ENCODE data around the gene GDI1. TPM values are rescaled to one million over a fixed set of nuclear protein-coding genes. Genes with fewer than 3 reads are reported as not detected.

The GDI1 gene
- polyA plus RNA-seq, 2 of the 4 experiments (the other 2 are of a cell fraction): 124 to 128 TPM

DNA sequence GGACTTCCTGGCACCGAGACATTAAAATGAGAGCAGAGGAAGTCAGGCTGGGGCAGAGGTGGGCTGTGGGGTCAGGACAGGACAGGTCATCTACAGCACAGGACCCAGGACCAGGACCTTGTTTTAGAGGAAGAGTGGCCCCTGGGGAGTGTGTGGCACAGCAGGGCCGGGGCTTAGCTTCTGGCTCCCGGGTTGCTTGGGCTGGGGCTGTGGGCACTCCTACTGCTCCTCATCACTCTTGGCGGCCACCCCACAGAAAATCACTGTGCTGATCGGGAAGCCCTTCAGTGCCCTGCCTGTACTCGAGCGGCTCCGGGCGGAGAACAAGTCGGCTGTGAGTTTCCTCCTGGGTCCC is 16.6 kb upstream of the GDI1 start (continued):
- TF ChIP-seq ZFP36 (IDR thresholded peaks at IDR 0.05; ENCODE audit: borderline replicate concordance, partially characterized antibody) (no peak), RAD21 (conservative IDR thresholded peaks at IDR 0.05 in 1 of 2, IDR thresholded peaks at IDR 0.05 in 1 of 2) (no peak)

DNA sequence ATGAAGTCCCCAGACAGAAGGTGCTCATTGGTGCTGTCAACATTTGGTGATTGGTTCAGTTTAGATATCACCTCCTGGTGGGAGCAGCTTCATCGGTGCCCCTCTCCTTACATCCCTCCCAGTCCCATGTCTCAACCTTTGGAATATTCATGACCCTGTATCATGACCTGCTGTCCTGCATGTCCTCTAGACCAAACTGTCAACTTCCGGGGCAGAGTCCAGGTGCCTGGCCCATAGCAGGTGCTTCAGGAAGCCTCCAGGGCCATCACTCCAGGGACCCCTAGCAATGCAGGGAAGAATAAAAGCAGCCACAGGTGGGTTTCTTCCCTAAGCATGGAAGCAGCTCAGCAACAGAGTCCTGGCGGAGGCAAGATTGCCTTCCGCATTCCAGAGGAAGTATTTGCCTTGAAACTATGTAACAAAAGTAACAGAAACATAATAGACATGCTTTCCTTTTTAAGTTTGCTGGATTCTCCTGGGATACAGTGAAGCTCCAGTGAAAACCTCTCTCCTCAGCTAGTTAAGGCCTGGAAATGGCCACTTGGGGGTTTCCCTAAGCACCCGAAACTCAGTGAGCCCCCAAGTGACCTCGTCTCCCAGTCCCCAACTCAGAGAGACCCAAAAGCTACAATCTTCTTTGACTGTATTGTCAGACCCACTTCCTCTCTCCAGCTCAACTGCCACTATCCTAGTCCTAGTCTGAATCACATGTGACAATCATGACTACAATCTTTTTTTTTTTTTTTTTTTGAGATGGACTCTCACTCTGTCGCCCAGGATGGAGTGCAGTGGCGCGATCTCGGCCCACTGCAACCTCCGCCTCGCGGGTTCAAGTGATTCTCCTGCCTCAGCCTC is 9.8 kb upstream of the GDI1 start:
- ChIA-PET CTCF (interaction anchor here (0.6 to 1.6 kb wide), 5 partner anchors 11 to 104 kb away, joined by 3 to 5 read pairs (median 3); partner anchors contain the start of gene DNASE1L1), POLR2A (interaction anchor here (1.5 kb wide), 1 partner anchor 29 kb away, joined by 7 read pairs; the partner anchor contains the start of gene RPL10)
- FAIRE-seq: no peak

DNA sequence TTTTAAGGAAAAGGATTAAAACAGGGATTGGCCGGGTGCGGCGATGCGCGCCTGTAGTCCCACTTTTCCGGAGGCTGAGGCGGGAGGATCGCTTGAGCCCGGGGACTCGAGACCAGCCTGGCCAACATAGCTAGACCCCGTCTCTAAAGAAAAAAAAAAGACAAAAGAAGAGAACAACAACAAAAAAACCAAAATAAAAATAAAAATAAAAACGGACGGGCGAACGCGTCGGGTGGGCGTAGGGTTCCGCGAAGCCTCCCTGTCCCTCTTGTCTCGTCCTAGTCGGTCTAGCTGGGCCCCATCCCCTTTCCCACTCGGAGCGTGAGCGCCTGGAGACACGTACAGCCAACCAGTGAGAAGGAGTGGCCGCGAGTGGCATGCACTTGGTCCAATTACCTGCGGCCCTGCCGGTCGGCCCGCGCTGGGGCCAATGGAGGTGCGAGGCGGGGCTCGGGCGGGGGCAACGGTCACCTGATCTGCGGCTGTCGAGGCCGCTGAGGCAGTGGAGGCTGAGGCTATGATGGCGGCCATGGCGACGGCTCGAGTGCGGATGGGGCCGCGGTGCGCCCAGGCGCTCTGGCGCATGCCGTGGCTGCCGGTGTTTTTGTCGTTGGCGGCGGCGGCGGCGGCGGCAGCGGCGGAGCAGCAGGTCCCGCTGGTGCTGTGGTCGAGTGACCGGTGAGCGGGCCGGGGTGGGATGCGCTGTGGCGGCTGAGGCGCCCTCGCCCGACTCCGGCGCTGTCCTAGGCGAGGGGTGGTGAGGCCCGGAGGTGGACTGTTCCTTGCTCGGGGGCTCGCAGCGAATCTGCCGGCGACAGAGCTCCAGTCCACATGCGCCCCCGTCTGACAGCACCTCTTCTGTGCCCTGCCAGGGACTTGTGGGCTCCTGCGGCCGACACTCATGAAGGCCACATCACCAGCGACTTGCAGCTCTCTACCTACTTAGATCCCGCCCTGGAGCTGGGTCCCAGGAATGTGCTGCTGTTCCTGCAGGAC is 8.5 kb upstream of the GDI1 start, which contains the start of gene ATP6AP1:
Gene ATP6AP1, plus strand, starts transcription at position 502 of the 996 bp plus-strand sequence. Its CDS starts 16 bp downstream, at position 518.
- POLR2A ChIA-PET: interaction anchor here (1.0 to 1.5 kb wide), 2 partner anchors 16 to 30 kb away, joined by 3 to 7 read pairs; partner anchors contain the start of gene RPL10
- Histone ChIP-seq H3K27ac (peak within 1 kb of the TSS; percentile 80 to 91), H3K4me2 (peak within 1 kb of the TSS; percentile 88), H3K4me1 (peaks cover 11% of the 10 kb centered on the region; the same call in 2 of the 3 replicates), H3K4me3 (peak within 1 kb of the TSS; percentile 73), H3K9me3 (no peaks in the 10 kb centered on the region)
- FAIRE-seq (peak; percentile 100), DNase-seq (ENCODE audit: low read depth in 1 of 2, low spot score in 1 of 2) (peak; percentile 83 to 97), ATAC-seq (peak; percentile 99)
- 9% methylated on average over 34 of the region's 87 CpGs for WGBS (ENCODE audit: missing lambda C conversion rate)
- CTCF ChIA-PET: interaction anchor here (1.2 kb wide), 1 partner anchor 13 kb away, joined by 3 read pairs; no protein-coding TSS in a partner anchor
- TF ChIP-seq JUN (IDR thresholded peaks at IDR 0.05) (peak in 1 of 2 experiments; percentile 73; a peak in 3 of 5 replicates), USF2 (IDR thresholded peaks at IDR 0.05) (peak; percentile 83), ESRRA (IDR thresholded peaks at IDR 0.05; ENCODE audit: borderline replicate concordance, low read length) (no peak), KDM5A (IDR thresholded peaks at IDR 0.05) (peak; percentile 82), MYC (IDR thresholded peaks at IDR 0.05; ENCODE audit: borderline replicate concordance, low read length) (no peak), SMC3 (IDR thresholded peaks at IDR 0.05) (no peak), ELK1 (IDR thresholded peaks at IDR 0.05; ENCODE audit: low read depth, low read length) (no peak), RCOR1 (IDR thresholded peaks at IDR 0.05; ENCODE audit: low read depth, low read length) (no peak), CTCF (IDR thresholded peaks at IDR 0.05) (no peak), ZSCAN20 (CRISPR knock-in tag; IDR thresholded peaks at IDR 0.05) (no peak), RFX5 (IDR thresholded peaks at IDR 0.05) (0 out of 2 replicates have a peak, but pooled peaks have one; percentile 51), HES2 (IDR thresholded peaks at IDR 0.05) (no peak)
- TF ChIP-seq, protein P1, sequence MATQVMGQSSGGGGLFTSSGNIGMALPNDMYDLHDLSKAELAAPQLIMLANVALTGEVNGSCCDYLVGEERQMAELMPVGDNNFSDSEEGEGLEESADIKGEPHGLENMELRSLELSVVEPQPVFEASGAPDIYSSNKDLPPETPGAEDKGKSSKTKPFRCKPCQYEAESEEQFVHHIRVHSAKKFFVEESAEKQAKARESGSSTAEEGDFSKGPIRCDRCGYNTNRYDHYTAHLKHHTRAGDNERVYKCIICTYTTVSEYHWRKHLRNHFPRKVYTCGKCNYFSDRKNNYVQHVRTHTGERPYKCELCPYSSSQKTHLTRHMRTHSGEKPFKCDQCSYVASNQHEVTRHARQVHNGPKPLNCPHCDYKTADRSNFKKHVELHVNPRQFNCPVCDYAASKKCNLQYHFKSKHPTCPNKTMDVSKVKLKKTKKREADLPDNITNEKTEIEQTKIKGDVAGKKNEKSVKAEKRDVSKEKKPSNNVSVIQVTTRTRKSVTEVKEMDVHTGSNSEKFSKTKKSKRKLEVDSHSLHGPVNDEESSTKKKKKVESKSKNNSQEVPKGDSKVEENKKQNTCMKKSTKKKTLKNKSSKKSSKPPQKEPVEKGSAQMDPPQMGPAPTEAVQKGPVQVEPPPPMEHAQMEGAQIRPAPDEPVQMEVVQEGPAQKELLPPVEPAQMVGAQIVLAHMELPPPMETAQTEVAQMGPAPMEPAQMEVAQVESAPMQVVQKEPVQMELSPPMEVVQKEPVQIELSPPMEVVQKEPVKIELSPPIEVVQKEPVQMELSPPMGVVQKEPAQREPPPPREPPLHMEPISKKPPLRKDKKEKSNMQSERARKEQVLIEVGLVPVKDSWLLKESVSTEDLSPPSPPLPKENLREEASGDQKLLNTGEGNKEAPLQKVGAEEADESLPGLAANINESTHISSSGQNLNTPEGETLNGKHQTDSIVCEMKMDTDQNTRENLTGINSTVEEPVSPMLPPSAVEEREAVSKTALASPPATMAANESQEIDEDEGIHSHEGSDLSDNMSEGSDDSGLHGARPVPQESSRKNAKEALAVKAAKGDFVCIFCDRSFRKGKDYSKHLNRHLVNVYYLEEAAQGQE (IDR thresholded peaks at IDR 0.05): no peak

More for the DNA sequence above, 9.8 kb upstream of the GDI1 start:
- peaks cover 11% of the 10 kb centered on the region; the same call in 2 of the 3 replicates for H3K4me1 ChIP-seq
- ATAC-seq: no peak
- H3K27ac ChIP-seq: no peak overlapping the region; a peak in 1 of 6 replicates
- no peak overlapping the region; the same call in 2 of the 3 replicates for H3K4me3 ChIP-seq
- no peak for TF ChIP-seq NFE2L2 (conservative IDR thresholded peaks at IDR 0.05; ENCODE audit: low read length)
- no peak for TF ChIP-seq JUNB (IDR thresholded peaks at IDR 0.05)
- no peak for TF ChIP-seq PHF8 (IDR thresholded peaks at IDR 0.05; ENCODE audit: borderline replicate concordance, low read depth)
- TF ChIP-seq PBX3 (IDR thresholded peaks at IDR 0.05): no peak
- no peak for TF ChIP-seq FOSL2 (IDR thresholded peaks at IDR 0.05)
- TF ChIP-seq FOSL2 (CRISPR knock-in tag; IDR thresholded peaks at IDR 0.05): no peak
- TF ChIP-seq POLR2AphosphoS2 (conservative IDR thresholded peaks at IDR 0.05; ENCODE audit: low read length): no peak
- no peak for TF ChIP-seq CHD4 (IDR thresholded peaks at IDR 0.05; ENCODE audit: borderline replicate concordance)
- no peak for TF ChIP-seq NPAS2 (CRISPR knock-in tag; IDR thresholded peaks at IDR 0.05; ENCODE audit: borderline replicate concordance)
- no peak for DNase-seq (ENCODE audit: low read depth in 1 of 2, low spot score in 1 of 2)
- peak overlapping the region; percentile 73 for H3K4me2 ChIP-seq
- H3K9me3 ChIP-seq: no peaks in the 10 kb centered on the region
- WGBS (ENCODE audit: missing lambda C conversion rate): 89% methylated on average over 12 of the region's 13 CpGs
